ENCODE measurements around the gene LRFN5.

LRFN5 gene

DNA sequence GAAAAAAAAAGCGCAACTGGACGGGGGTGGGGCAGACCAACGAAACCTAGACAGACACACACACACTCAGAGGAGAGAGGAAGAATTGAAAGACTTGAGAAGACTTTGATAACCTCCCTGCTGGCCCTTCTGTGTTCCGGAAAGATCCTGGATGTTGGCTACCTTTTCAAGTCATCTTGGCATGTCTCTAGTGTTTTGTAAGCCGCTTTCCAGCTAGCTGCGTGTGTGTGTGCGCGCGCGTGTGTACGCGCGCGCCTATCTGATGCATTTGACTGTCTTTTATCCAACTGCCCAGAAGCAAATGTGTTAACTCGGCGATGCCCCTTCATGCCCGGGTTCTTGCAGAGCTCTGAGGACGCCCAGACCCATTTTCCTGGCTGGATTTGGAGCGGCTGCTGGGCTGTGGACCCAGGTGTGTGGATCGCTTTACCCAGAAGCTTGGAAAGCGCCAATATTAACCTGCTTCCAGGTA, 664 bp downstream of the LRFN5 start:
- Histone ChIP-seq H3K4me1 (ENCODE audit: control insufficient read depth, insufficient read depth, low read length) (no peaks in the 10 kb centered on the region), H3K27me3 (ENCODE audit: control insufficient read depth, insufficient read depth, low read length) (peaks cover 15% of the 10 kb centered on the region), H3K9ac (ENCODE audit: low read length) (no peak overlapping the region), H3K36me3 (ENCODE audit: control insufficient read depth, insufficient read depth, low read length) (no peaks in the 10 kb centered on the region), H3K27ac (ENCODE audit: low read depth, low read length) (no peak overlapping the region), H3K4me3 (ENCODE audit: low read length) (peak overlapping the region; percentile 56)

DNA sequence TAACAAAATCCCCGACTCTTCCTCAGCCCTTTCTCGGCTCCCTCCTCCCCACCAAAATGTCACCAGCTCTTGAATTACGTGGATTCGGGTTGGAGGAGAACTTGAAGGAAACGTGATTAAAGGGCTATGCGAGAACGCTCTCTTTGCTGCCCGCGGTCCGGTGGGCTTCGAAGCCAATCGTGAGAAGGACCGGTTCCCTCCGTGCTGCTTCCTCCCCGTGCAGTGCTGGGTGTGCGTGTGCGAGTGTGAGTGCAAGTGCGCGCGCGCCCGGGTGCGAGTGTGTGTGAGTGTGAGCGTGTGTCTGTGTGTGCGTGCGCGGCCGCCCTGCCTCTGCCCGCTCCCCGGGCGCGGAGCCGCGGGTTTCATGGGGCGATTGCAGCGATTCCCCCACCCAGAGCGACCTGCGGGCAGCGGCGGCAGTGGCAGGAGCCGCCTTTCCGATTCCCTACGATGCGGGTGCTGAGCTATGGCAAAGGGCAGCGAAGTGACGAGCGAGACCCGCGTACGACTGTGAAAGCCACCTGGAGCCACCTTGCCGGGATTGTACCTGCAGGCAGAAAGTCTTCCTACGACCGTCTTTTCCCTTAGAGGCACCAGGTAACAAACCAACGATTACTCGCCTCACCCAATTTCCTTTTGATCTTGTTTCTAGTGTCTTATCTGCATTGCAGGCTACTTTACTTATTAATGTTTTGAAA, 1.4 kb downstream of the LRFN5 start:
- peaks cover 15% of the 10 kb centered on the region for H3K27me3 ChIP-seq (ENCODE audit: control insufficient read depth, insufficient read depth, low read length)
- H3K4me1 ChIP-seq (ENCODE audit: control insufficient read depth, insufficient read depth, low read length): no peaks in the 10 kb centered on the region
- no peak overlapping the region for H3K9ac ChIP-seq (ENCODE audit: low read length)
- no peaks in the 10 kb centered on the region for H3K36me3 ChIP-seq (ENCODE audit: control insufficient read depth, insufficient read depth, low read length)
- no peak overlapping the region for H3K27ac ChIP-seq (ENCODE audit: low read depth, low read length)
- peak overlapping the region; percentile 56 for H3K4me3 ChIP-seq (ENCODE audit: low read length)

DNA sequence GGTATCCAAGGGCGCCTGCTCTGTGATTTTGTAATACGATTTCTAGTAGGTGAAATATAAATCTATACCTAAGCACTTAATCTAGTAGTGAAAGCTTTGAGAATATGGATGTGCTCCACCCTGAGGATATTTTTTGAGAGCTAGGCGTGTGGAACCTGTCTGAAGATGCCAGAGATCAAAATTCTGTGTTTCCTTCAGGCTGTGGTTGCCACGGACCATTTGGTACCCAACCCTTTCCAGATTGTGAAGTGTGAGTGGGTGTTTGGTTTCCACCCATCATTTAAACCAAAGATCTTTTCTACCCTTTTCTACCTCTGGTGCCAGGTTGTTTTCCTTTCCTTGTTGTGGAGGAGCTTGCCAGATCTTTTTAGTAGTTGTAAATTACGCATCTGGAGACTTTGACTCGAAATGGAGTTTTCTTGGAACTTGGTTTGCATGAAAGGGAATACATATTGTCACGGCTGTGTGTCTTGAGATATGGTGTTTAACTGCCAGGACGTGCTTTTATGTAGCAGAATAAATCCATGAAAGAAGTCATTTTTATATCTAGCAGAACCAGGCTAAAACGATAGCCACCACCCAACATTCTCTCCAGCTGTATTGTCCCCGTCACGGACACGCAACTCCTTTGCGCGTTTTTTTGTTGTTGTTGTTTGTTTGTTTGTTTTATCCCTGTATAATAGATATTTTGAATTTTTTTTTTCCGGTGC, 2.2 kb downstream of the LRFN5 start:
- Histone ChIP-seq H3K27me3 (ENCODE audit: control insufficient read depth, insufficient read depth, low read length) (peaks cover 15% of the 10 kb centered on the region), H3K4me1 (ENCODE audit: control insufficient read depth, insufficient read depth, low read length) (no peaks in the 10 kb centered on the region), H3K4me3 (ENCODE audit: low read length) (peak overlapping the region; percentile 56), H3K9ac (ENCODE audit: low read length) (no peak overlapping the region), H3K27ac (ENCODE audit: low read depth, low read length) (no peak overlapping the region), H3K36me3 (ENCODE audit: control insufficient read depth, insufficient read depth, low read length) (no peaks in the 10 kb centered on the region)

DNA sequence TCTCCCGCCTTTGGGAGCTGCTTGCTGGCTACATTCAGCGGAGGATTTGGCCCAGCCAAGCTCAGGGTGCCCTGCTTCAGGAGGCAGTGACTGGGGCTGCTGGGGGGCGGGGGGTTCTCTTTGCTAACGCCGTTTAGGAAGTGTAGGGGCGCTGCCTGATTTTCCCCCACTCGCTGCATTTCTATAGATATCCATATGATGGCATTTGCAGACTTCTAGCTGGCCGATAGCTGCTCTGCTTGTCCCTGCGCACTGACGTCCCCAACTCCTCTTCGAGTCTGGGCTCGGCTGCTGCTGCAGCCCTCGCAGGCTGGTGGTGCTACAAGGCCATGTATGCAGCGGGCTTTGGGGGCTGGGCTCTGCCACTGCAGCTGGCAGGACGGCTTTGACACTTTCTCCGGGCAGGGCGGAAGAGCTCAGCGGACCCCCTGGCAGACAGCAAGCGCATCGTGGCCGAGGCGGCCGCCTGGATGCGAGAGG, 3.1 kb downstream of the LRFN5 start:
- no peaks in the 10 kb centered on the region for H3K36me3 ChIP-seq (ENCODE audit: control insufficient read depth, insufficient read depth, low read length)
- peaks cover 13% of the 10 kb centered on the region for H3K27me3 ChIP-seq (ENCODE audit: control insufficient read depth, insufficient read depth, low read length)
- no peak overlapping the region for H3K4me3 ChIP-seq (ENCODE audit: low read length)
- no peaks in the 10 kb centered on the region for H3K4me1 ChIP-seq (ENCODE audit: control insufficient read depth, insufficient read depth, low read length)
- H3K9ac ChIP-seq (ENCODE audit: low read length): no peak overlapping the region
- no peak overlapping the region for H3K27ac ChIP-seq (ENCODE audit: low read depth, low read length)

DNA sequence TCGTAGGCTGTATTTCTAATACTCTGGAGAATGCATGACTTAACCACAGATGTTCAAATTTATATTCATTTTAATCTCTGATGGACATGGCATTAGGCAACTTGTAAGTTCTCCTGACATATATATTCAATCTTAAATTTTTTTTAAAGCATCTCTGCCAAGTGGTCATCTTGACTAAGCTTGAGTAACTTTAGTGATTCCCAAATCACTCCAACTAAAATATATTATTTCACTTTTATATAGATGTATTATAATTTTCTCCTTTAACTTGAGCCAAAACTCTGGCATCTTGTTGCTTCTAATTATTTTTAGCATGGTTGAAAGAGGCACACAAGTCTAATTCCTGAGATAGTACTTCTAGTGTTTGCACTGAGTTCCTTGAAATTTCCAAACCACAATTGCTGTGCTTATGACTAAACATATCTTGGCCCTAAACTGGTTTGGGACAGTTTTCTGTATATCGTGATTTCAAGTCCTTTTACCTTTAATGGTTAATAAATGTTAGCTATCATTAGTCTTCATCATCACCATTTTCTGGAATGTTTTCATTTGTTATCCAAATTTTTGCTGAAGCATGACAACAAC, 8.4 kb downstream of the LRFN5 start:
- H3K9ac ChIP-seq (ENCODE audit: low read length): no peak overlapping the region
- no peak overlapping the region for H3K4me3 ChIP-seq (ENCODE audit: low read length)
- no peak overlapping the region for H3K27ac ChIP-seq (ENCODE audit: low read depth, low read length)
- no peaks in the 10 kb centered on the region for H3K4me1 ChIP-seq (ENCODE audit: control insufficient read depth, insufficient read depth, low read length)
- H3K36me3 ChIP-seq (ENCODE audit: control insufficient read depth, insufficient read depth, low read length): no peaks in the 10 kb centered on the region
- H3K27me3 ChIP-seq (ENCODE audit: control insufficient read depth, insufficient read depth, low read length): no peaks in the 10 kb centered on the region

DNA sequence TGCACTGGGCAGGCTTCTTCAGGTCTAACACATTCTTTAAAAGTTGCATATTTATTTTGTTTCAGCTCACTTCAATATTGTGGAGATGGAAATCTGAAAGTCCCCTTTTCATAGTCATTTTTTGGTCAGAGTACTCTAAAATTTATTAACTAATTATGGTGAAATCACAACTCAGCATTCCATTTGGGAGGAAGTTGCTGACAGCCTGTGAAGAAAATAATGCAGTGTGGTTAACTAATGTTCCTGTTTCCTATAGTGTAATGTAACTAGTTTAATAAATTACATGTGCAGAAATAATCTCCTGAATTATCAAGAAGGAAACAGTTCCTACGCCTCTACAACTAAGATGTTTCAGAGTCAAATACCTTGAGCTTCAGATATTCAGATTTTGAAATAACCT, 17.1 kb downstream of the LRFN5 start:
- H3K27ac ChIP-seq (ENCODE audit: low read depth, low read length): no peak overlapping the region
- no peaks in the 10 kb centered on the region for H3K36me3 ChIP-seq (ENCODE audit: control insufficient read depth, insufficient read depth, low read length)
- H3K9ac ChIP-seq (ENCODE audit: low read length): no peak overlapping the region
- H3K27me3 ChIP-seq (ENCODE audit: control insufficient read depth, insufficient read depth, low read length): no peaks in the 10 kb centered on the region
- no peaks in the 10 kb centered on the region for H3K4me1 ChIP-seq (ENCODE audit: control insufficient read depth, insufficient read depth, low read length)
- no peak overlapping the region for H3K4me3 ChIP-seq (ENCODE audit: low read length)

DNA sequence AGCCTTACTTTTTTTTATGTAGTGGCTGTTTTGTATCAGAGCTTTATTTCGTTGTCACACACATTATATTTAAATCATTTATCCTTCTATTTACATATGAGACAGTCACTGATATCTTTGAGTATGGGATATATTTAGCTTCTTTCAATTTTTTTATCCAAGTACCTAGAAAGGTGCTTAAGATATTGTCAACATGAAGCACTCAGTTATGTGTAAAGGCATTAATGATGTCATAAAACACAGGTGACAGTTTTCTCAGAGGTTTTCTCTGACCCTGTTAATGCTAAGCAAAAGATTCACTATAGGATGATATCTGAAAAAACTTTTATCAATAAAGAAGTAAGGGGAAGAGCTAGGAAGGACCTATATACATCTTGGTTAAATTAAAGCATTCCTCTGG, 23.2 kb downstream of the LRFN5 start:
- Histone ChIP-seq H3K9ac (ENCODE audit: low read length) (no peak overlapping the region), H3K36me3 (ENCODE audit: control insufficient read depth, insufficient read depth, low read length) (no peaks in the 10 kb centered on the region), H3K4me3 (ENCODE audit: low read length) (no peak overlapping the region), H3K4me1 (ENCODE audit: control insufficient read depth, insufficient read depth, low read length) (no peaks in the 10 kb centered on the region), H3K27me3 (ENCODE audit: control insufficient read depth, insufficient read depth, low read length) (no peaks in the 10 kb centered on the region), H3K27ac (ENCODE audit: low read depth, low read length) (no peak overlapping the region)

DNA sequence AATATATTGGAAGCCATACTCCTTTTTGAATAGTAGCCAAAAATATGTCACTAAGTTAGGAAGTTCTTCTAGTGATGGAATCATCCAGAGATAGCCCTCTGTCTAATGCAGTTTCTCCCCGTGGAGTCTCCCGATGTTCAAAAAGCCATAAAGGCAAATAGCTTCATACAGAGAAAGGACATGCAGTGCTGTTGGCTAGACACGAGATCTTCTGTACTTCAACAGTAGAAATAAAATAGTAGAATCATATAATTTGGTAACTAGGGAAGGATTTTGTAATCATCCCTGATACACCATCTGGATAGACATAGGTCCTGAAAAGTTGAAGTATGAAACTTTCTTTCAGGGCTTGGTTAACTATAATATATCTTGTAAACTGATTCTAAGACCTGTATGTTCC, 27.6 kb downstream of the LRFN5 start:
- Histone ChIP-seq H3K4me1 (ENCODE audit: control insufficient read depth, insufficient read depth, low read length) (no peaks in the 10 kb centered on the region), H3K36me3 (ENCODE audit: control insufficient read depth, insufficient read depth, low read length) (no peaks in the 10 kb centered on the region), H3K27ac (ENCODE audit: low read depth, low read length) (no peak overlapping the region), H3K9ac (ENCODE audit: low read length) (no peak overlapping the region), H3K27me3 (ENCODE audit: control insufficient read depth, insufficient read depth, low read length) (no peaks in the 10 kb centered on the region), H3K4me3 (ENCODE audit: low read length) (no peak overlapping the region)

DNA sequence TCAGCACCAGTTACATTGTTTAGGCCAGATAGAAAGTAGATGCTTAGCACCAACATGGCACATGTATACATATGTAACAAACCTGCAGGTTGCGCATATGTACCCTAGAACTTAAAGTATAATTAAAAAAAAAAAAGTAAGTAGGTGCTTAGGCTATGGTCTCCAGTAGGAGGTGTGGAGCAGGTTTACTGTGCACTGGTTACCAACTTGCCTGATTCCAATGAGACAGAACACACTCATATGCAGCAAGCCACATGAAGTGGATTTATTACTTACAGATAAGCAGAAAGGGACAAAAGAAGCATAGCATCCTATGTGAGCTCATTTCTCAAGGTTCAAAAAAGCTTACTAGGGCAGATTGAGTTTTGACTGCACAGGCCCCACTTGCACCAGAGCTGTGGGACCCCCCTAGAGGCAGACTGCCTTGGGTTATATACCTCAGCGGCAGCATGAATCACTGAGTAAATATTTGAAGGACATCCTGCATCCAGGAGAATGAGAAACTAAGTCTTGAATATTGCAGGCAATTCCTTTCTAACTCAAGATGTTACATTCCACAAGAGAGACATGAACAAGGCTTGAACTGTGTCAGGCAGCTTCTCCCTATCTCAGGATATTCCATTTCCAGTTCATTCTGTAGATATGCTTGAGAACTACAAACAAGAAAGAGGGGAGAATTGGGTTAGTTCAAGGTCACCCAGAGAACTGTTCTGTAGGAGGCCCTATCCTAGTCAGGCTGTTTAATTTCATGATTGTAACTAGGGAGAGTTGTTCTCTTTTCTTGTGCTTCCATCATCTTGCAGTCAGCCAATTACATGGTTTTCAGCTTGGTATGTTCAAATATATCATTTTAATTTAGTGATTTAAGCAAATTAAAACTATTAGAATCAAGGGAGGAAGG, 30.1 kb downstream of the LRFN5 start:
- no peaks in the 10 kb centered on the region for H3K36me3 ChIP-seq (ENCODE audit: control insufficient read depth, insufficient read depth, low read length)
- H3K27me3 ChIP-seq (ENCODE audit: control insufficient read depth, insufficient read depth, low read length): no peaks in the 10 kb centered on the region
- no peak overlapping the region for H3K9ac ChIP-seq (ENCODE audit: low read length)
- no peak overlapping the region for H3K4me3 ChIP-seq (ENCODE audit: low read length)
- H3K27ac ChIP-seq (ENCODE audit: low read depth, low read length): no peak overlapping the region
- H3K4me1 ChIP-seq (ENCODE audit: control insufficient read depth, insufficient read depth, low read length): no peaks in the 10 kb centered on the region

DNA sequence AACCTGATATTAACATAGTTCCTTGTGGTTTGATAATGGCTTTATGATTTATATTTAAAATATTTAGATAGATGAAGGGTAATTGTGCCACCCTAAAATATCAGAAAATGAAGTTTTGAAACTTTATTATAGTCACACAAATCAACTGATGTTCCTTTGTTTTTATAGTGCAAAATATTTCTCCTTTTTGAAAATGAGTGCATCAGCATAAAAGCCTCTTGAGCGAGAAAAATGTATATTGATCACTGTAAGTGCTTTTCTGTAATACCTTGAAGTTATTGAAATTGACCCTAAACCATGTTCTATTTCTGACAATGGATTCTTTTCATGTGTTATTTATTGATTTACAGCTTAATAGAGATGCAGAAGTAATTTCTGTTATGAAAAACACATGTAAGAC, 35.0 kb downstream of the LRFN5 start:
- no peak overlapping the region for H3K4me3 ChIP-seq (ENCODE audit: low read length)
- no peak overlapping the region for H3K27ac ChIP-seq (ENCODE audit: low read depth, low read length)
- H3K36me3 ChIP-seq (ENCODE audit: control insufficient read depth, insufficient read depth, low read length): no peaks in the 10 kb centered on the region
- H3K27me3 ChIP-seq (ENCODE audit: control insufficient read depth, insufficient read depth, low read length): peaks cover 3% of the 10 kb centered on the region
- H3K4me1 ChIP-seq (ENCODE audit: control insufficient read depth, insufficient read depth, low read length): no peaks in the 10 kb centered on the region
- H3K9ac ChIP-seq (ENCODE audit: low read length): no peak overlapping the region

DNA sequence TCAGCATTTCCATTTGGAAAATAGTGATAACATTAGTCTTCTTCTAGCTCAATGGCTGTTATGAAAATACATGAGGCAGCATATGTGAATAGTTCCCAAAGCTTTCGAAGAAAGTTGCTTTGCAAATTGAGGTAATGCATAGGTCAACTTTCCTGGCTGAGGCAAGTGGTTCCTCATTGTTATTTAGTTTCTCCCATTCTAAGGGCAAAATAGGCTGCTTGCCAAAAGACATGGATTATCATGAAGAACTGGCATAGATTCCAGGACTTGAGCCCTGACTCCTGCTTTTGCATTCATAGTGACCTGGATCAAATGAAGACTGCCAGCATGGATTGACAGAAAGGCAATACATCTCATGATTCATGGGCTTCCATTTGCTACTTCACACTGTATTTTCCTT, 35.7 kb downstream of the LRFN5 start:
- Histone ChIP-seq H3K27ac (ENCODE audit: low read depth, low read length) (no peak overlapping the region), H3K4me1 (ENCODE audit: control insufficient read depth, insufficient read depth, low read length) (no peaks in the 10 kb centered on the region)

DNA sequence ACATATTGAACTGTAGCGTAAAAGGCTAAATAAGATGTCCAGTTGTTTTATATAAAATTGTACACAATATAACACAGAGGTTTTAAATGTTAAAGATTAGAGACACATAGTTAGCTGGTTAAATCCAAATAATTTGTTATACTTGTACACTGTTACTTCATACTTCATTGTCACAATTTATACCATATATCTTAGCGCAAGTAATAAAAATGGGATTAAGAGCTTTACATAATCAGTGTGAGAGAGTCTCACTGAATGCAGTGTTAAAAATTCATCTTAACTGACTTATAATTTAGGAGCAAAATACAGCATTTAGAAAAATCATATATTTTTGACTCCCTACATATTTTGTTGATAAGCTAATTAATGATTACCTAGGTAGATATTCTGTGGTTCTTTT, 36.1 kb downstream of the LRFN5 start:
- no peak overlapping the region for H3K4me3 ChIP-seq (ENCODE audit: low read length)
- H3K36me3 ChIP-seq (ENCODE audit: control insufficient read depth, insufficient read depth, low read length): no peaks in the 10 kb centered on the region
- H3K9ac ChIP-seq (ENCODE audit: low read length): no peak overlapping the region
- no peak overlapping the region for H3K27ac ChIP-seq (ENCODE audit: low read depth, low read length)
- peaks cover 3% of the 10 kb centered on the region for H3K27me3 ChIP-seq (ENCODE audit: control insufficient read depth, insufficient read depth, low read length)
- H3K4me1 ChIP-seq (ENCODE audit: control insufficient read depth, insufficient read depth, low read length): no peaks in the 10 kb centered on the region

More for the DNA sequence above, 35.7 kb downstream of the LRFN5 start:
- Histone ChIP-seq H3K27me3 (ENCODE audit: control insufficient read depth, insufficient read depth, low read length) (peaks cover 3% of the 10 kb centered on the region), H3K36me3 (ENCODE audit: control insufficient read depth, insufficient read depth, low read length) (no peaks in the 10 kb centered on the region), H3K4me3 (ENCODE audit: low read length) (no peak overlapping the region), H3K9ac (ENCODE audit: low read length) (no peak overlapping the region)

Data from rectal smooth muscle tissue (tissue), 1 donor.